ENCODE data around the gene CALML6. TPM values are rescaled to one million over a fixed set of nuclear protein-coding genes. Genes with fewer than 3 reads are reported as not detected.
A peak's percentile ranks its signal among the peaks of the same experiment; 100 is the strongest.

CALML6 gene
- total RNA-seq, 1 donor from 2014 or later = not detected

DNA sequence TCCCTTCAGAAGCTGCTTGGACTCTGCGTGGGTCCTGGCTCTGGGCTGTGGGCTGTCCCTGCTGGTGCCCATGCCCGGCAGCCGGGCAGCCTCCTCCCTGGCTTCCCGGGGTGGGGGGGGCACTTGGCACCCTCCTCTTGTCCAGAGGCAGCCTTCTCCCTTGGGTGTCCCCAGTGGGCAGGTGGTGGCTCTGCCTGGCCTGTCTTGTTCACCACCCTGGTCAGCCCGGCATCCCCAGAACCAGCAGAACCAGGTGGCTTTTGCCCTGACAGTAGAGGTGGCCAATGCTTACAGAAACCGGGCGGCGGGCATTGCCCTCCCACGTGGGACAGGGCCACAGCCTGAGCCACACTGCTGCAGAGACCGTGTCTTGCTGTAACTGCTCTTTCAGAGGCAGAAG is 50.5 kb downstream of the CALML6 start:
- Histone ChIP-seq H3K9ac (no peak overlapping the region), H4K20me1 (ENCODE audit: low read depth) (no peaks in the 10 kb centered on the region), H3K9me3 (ENCODE audit: low read depth) (no peaks in the 10 kb centered on the region), H3K36me3 (no peaks in the 10 kb centered on the region), H3K4me3 (no peak overlapping the region), H3K27me3 (no peaks in the 10 kb centered on the region), H3K27ac (no peak overlapping the region), H3K4me2 (no peak overlapping the region), H3K4me1 (peaks cover 8% of the 10 kb centered on the region), H2AFZ (replicated peaks) (no peak overlapping the region), H3F3A (ENCODE audit: low read depth) (peaks cover under 1% of the 10 kb centered on the region), H3K79me2 (ENCODE audit: low read depth) (no peaks in the 10 kb centered on the region)
- H3K27me3 Mint-ChIP-seq (ENCODE audit: insufficient read depth, low read depth) = peaks cover 17% of the 10 kb centered on the region
- no peaks in the 10 kb centered on the region for H3K9me3 Mint-ChIP-seq
- no peak overlapping the region for H3K27ac Mint-ChIP-seq
- TF ChIP-seq EZH2 (IDR thresholded peaks at IDR 0.05) = no peak
- no peak for TF ChIP-seq EZH2phosphoT487 (IDR thresholded peaks at IDR 0.05)
- TF ChIP-seq, protein P1, sequence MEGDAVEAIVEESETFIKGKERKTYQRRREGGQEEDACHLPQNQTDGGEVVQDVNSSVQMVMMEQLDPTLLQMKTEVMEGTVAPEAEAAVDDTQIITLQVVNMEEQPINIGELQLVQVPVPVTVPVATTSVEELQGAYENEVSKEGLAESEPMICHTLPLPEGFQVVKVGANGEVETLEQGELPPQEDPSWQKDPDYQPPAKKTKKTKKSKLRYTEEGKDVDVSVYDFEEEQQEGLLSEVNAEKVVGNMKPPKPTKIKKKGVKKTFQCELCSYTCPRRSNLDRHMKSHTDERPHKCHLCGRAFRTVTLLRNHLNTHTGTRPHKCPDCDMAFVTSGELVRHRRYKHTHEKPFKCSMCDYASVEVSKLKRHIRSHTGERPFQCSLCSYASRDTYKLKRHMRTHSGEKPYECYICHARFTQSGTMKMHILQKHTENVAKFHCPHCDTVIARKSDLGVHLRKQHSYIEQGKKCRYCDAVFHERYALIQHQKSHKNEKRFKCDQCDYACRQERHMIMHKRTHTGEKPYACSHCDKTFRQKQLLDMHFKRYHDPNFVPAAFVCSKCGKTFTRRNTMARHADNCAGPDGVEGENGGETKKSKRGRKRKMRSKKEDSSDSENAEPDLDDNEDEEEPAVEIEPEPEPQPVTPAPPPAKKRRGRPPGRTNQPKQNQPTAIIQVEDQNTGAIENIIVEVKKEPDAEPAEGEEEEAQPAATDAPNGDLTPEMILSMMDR (IDR thresholded peaks at IDR 0.05) = no peak
- peaks cover 17% of the 10 kb centered on the region for H3K4me1 Mint-ChIP-seq
- no peaks in the 10 kb centered on the region for H3K36me3 Mint-ChIP-seq
- DNase-seq (ENCODE audit: low spot score) = no peak
- no peak overlapping the region for H3K4me3 Mint-ChIP-seq

DNA sequence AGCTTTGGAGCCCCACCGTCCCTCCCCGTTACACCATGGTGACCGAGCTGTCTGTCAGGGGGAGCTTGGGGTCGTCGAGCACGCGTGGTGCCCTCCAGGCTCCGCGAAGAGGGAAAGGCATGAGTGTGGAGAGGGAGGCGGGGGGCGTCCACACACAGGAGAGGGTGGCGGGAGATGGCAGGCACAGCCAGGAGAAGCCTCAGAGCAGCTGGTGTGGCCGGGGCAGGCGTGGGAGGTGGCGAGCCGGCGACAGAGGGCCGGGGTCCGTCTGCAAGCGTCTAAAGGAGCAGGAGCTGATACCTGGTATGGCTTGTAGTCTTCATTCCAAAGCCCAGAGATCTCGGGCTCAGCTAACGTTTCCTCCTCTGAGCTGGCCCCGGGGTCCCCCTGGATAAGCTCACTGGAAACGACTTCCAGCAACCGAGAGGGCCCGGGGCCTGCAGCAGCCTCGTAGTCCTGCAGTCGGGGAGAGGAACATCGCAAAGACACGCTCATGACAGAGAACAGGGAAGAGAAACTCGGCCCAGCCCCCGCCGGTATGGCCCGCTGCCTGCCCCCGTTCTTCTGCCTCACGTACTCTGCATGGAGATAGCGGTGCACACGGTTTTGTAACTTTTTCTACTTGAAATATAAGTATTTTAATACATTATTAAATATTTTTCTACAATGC is 51.1 kb downstream of the CALML6 start:
- Mint-ChIP-seq H3K4me3 (no peak overlapping the region), H3K27me3 (ENCODE audit: insufficient read depth, low read depth) (peaks cover 16% of the 10 kb centered on the region), H3K9me3 (no peaks in the 10 kb centered on the region), H3K27ac (peak overlapping the region; percentile 83), H3K36me3 (no peaks in the 10 kb centered on the region), H3K4me1 (peaks cover 10% of the 10 kb centered on the region)
- Histone ChIP-seq H4K20me1 (ENCODE audit: low read depth) (no peaks in the 10 kb centered on the region), H3K9ac (no peak overlapping the region), H3K4me2 (no peak overlapping the region), H3K27me3 (no peaks in the 10 kb centered on the region), H3F3A (ENCODE audit: low read depth) (peaks cover 7% of the 10 kb centered on the region), H2AFZ (replicated peaks) (no peak overlapping the region), H3K4me1 (peaks cover 4% of the 10 kb centered on the region), H3K27ac (no peak overlapping the region), H3K36me3 (no peaks in the 10 kb centered on the region), H3K79me2 (ENCODE audit: low read depth) (no peaks in the 10 kb centered on the region), H3K9me3 (ENCODE audit: low read depth) (no peaks in the 10 kb centered on the region), H3K4me3 (no peak overlapping the region)
- DNase-seq (ENCODE audit: low spot score) = no peak
- no peak for TF ChIP-seq EZH2 (IDR thresholded peaks at IDR 0.05)
- no peak for TF ChIP-seq EZH2phosphoT487 (IDR thresholded peaks at IDR 0.05)
- TF ChIP-seq, protein P1 (IDR thresholded peaks at IDR 0.05) = no peak

Other genes with a start within 250 kb of the CALML6 start
- gene SLC35E2B, start 222.5 kb upstream of the CALML6 start, total RNA-seq (ENCODE audit: low replicate concordance) = 49.4 and 71.6 TPM in 2 replicates
- 6.6 and 16.6 TPM in 2 replicates for gene CDK11A, start 190.9 kb upstream of the CALML6 start, total RNA-seq (ENCODE audit: low replicate concordance)
- 37.8 and 56.9 TPM in 2 replicates for gene NADK, start 136.8 kb upstream of the CALML6 start, total RNA-seq (ENCODE audit: low replicate concordance)
- 175 and 197 TPM in 2 replicates for gene GNB1, start 24.2 kb upstream of the CALML6 start, total RNA-seq (ENCODE audit: low replicate concordance)
- 2.9 and 7.4 TPM in 2 replicates for gene TMEM52, start 4.0 kb downstream of the CALML6 start, total RNA-seq (ENCODE audit: low replicate concordance)
- gene CFAP74, start 88.5 kb downstream of the CALML6 start, total RNA-seq (ENCODE audit: low replicate concordance) = 0.19 TPM in 1 of 2 replicates, not detected in the other
- gene GABRD, start 104.1 kb downstream of the CALML6 start, total RNA-seq (ENCODE audit: low replicate concordance) = 0.31 and 0.45 TPM in 2 replicates
- gene PRKCZ, start 135.2 kb downstream of the CALML6 start, total RNA-seq (ENCODE audit: low replicate concordance) = 33.4 and 47.2 TPM in 2 replicates

Measured in neural progenitor cell (in vitro differentiated cells).